CD4-positive, alpha-beta T cell treated with Interleukin-4 for 4 hours (primary cell): ENCODE results near the gene DCAF17.
"Not testable (repeated sequence)": the region's sequence is repeated elsewhere in the genome, so short reads cannot be mapped to it uniquely, and the experiment has no call there.

Experiments
- DNase-seq: peaks from one replicate; pipeline ENCODE4 v3.0.0-alpha.2; 2020

The DCAF17 gene

DNA sequence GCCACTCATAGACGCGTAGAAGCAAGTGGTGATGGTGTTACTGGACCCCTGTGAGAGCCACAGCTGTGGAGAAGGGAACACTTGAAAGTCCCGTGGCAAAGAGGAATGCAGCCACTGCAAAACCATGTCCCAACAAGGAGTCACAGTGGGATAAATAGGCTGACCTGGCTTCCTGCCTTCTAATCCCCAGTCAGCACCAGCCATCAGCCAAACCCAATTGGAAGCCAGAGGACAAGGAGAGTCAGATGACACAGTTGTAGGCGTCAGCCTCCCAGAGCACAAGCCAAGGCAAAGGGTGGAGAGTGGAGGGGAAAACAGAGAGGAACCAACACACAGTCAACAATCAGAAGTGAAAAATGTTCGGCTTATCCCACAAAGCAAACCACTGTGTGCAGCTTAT is 82.8 kb downstream of the DCAF17 start:
- no peak for DNase-seq

DNA sequence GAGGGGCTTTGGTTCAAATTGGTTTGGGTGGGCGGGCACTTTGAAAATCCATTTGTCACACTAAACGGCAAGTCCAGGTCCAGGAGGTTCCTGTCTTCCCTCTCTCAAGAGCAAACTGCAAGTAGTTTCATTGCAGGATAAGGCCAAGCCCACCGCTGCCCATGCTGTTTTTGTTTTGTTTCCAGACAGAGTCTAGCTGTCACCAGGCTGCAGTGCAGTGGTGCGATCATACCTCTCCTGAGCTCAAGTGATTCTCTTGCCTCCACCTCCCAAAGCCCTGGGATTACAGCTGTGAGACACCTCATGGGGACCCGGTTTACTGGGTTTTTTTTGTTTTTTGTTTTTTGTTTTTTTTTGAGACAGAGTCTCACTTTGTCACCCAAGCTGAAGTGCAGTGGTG is 86.4 kb downstream of the DCAF17 start:
- no peak for DNase-seq

DNA sequence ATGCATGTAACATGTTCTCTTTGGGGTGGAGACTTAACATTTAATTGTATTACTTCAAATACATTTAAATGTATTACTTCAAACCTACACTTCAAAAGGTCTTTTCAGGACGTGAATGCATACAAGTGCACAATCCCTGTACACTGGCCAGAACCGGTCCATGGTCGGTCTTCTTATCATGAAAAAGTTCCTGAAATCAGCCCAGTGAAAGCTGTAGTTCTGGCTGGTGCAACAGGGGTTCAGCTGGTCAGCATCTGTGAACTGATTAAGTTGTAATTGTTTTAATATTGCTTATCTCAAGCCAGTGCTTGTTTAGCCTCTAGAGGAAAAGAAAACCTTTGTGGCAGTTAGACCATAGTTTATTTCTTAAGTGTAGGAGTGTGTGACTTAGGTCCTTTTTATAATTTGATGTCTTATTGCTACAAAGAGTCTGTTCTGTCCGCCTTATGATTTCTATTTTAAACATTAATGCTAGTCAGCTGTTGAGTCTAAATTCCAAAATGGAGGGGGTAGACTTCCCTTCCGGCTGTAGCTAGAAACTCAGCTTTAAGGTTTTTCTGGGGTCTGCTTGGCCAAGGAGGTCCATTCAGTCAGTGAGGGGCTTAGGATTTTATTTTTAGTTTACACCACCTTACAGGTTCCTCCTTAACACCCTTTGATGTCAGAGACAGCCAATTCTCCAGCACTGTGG is 87.5 kb downstream of the DCAF17 start:
- DNase-seq, result no peak

DNA sequence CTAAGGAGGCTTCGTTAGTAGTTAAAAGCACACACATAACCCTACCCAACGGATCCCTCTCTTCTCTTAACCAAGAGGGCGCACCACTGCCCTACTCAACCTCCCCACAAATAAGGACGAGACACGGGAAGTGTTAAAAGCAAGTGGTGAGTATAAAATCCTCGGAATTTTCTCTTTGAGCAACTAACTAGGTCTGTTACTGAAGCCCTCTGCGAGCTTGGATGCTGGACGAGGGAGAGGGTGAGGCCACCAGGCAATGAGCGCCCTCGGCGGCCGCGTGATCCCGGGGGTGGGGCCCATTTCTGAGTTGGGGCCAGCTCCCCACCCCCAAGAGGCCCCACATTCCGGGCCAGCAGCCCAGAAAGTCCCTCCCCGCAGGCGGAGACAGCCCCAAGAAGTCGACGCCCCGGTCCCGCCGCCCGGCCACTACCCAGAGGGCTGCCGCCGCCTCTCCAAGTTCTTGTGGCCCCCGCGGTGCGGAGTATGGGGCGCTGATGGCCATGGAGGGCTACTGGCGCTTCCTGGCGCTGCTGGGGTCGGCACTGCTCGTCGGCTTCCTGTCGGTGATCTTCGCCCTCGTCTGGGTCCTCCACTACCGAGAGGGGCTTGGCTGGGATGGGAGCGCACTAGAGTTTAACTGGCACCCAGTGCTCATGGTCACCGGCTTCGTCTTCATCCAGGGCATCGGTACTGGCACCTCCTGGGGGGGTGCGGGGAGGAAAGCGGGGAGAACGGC is 88.2 kb downstream of the DCAF17 start, which contains the start of gene CYBRD1:
CYBRD1 (plus strand) TSS at position 423 of the 736 bp plus-strand sequence; CDS start at position 495, 72 bp downstream.
- no peak for DNase-seq

DNA sequence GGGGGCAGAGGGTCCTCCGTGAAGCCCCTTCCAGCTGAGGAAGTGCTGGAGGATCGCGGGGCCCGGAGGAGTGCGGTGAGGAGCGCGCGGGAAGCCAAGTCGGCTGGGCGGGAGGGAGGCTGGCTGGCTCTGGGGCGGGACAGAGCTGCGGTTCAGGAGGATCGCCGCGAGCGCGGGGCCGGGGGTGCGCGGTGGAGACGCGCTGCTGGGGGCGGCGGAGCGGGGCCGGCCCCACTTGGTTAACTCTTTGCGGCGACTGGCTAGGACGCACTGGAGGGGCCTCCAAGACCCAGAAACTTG is 88.7 kb downstream of the DCAF17 start:
- DNase-seq, result no peak

DNA sequence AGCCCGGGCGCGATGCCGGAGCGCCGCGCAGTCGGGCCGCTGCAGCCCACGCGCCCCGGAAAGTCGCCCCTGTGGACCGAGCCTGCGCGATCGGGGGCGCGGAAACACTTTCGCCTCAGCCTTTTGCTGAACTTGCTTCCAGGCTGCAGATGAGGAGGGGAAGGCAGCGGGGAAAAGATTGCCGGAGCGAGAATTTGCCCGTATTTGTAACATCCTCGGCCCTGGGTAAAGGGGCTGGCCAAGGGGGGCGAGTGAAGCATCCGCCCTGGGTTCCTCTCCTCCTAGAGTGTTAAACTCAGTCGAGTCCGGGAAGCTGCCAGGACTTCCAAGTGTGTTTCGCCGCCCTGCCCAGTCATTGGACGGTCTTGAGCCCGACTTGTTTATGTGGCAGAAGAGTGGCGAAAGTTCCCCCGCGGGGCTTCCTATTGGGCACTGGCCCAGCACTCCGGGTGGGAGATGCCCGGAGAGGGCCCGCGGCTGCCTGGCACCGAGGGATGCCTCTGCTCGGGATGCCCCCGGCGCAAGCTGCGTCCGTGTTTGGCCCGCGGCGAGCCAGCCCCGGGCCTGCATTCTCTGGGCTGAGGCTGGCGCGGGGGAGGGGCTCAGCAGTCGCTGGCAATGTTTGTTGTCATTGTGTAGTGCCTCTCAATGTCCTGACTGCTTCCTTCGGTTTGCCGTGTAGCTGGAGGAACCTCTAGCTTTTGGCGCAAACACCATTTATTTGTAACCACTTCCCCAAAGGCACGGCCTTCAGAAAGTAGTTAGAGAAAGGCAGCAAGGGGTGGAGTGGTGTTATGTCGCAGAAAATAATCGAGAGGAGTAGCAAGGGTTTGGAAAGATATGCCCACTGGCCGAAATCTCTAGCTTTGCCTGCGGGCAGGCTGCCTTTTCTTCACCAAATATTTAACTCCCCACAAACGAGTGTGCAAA is 89.3 kb downstream of the DCAF17 start:
- DNase-seq, result no peak

DNA sequence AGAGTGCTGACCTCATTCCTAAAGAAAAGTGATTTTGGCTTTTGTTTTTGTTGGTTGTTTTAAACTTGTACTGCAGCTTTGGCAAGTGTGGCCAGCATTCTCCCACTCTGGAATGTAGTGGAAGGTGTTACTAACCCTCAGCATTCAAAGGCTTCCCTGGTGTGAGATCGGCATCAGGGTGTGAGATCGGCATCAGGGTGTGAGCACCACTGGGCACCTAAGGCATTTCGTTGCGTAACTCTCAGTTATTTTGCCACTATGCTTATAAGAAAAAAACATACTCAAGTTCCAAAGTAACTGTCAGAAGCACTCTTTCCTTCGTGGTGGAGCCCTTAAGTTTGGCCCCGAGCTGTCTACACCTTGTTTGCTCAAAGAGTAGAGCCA is 90.0 kb downstream of the DCAF17 start:
- DNase-seq, result no peak

DNA sequence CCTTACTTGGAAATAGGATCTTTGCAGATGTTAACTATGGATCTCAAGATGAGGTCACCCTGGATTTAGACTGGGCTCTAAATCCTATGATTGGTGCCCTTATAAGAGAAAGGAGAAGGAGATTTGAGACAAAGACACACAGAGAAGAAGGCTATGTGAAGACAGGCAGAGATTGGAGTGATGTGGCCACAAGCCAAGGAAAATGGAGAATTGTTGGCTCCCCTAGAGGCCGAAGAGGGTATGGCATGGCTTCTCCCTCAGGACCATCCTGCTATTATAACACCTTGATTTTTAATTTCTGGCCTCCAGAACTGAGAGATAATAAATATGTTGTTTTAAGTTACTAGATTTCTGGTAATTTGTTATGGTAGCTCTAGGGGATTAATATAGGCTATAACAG is 95.9 kb downstream of the DCAF17 start:
- no peak for DNase-seq

DNA sequence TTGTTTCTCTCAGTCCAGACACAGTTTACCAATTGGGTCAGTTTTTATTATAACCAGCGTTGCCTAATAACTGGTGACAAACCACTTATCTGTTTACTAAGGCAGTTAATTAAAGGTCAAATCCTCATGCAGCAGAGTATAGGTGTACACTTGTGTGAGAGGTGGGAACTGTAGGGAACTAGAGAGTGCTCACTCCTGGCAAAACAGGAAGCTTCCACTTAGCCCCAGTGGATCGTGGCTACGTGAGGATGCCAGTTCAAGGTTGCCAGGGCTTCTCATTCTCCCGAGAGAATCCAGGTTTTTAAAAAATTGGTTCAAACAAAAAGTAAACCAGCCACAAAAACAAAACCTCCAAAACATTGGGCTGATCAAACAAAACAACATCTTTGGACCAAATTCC is 96.4 kb downstream of the DCAF17 start:
- DNase-seq, result no peak

DNA sequence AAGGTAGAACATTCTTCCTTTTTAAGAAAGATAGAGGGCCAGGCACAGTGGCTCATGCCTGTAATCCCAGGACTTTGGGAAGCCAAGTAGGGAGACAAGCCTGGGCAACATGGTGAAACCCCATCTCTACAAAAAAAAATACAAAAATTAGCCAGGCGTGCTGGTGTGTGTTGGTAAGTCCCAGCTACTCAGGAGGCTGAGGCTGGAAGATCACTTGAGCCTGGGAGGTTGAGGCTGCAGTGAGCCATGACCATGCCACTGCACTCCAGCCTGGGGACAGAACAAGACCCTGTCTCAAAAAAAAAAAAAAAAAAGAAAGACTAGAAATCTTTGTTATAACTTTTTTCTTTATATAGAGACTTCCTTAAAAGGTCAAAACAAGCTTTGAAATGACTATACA is 96.8 kb downstream of the DCAF17 start:
- not testable (repeated sequence) for DNase-seq

DNA sequence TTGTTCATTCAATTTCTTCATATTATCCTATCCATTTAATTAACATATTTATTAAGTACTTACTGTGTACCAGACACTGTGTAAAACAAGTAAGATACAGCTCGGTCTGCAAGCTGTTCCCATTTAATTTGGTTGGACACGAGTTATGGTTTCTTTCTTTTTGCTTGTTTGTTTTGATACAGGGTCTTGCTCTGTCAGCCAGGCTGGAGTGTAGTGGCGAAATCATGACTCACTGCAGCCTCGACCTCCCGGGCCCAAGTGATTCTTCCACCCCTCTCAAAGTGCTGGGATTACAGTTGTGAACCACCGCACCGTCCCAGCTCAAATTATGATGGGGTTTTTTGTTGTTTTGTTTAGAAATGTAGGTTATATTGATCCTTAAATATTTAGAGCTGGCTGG is 97.3 kb downstream of the DCAF17 start:
- DNase-seq, result no peak

DNA sequence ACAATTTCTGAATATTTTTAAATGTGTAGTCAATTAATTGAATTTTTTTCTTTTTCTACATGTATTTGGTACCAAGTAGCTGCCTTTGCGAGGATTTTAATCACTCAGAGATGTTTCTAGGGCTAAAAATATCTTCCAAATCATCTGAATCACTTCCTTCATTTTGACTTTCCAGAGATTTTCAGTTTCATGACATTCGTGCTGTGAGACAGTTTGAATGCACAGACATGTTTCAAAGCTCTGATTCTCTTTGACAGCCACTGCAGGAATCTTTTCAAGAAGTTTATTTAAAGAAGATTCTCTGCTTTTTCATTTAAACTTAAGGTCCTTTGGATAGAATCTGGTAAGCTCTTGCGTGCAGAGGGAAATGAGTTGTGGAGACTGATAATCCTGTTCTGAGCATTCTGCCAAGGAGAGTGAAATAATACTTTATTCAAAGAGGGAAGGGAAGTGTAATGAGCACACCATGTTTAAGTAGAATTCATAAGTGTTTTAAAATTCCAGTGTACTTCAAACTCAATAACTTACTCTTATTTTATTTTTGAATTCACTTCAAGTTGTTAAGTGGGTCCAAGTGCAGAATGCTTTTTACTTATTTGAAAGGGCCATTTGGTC is 97.9 kb downstream of the DCAF17 start:
- no peak for DNase-seq

DNA sequence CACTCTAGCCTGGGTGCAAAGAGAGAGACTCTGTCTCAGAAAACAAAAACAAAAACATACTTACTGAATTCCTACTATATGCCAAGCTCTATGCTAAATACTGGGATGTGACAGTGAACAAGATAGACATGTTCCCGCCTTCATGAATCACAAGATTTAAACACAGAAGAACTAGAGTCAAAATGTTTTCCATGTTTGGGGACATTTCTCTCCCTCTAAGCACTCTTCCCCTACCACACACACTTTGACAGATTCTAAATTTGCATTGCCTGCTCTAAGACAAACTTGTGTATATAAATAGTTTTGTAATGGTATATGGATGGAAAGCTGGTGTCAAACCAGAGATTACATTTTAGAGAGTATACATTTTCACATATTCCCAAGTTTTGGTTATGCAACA is 99.3 kb downstream of the DCAF17 start:
- no peak for DNase-seq
